Ishikawa (cell line): ENCODE results near the gene COG5.

ENCODE experiments used
- CEBPB ChIP-seq: IDR thresholded peaks from 2 replicates; pipeline ENCODE4 v1.6.1; 2012
- CREB1 ChIP-seq: IDR thresholded peaks from 2 replicates; pipeline ENCODE4 v1.6.1; 2012; ENCODE audit warnings: low read depth
- EGR1 ChIP-seq: IDR thresholded peaks from 2 replicates; pipeline ENCODE4 v1.6.1; 2012
- EP300 ChIP-seq: IDR thresholded peaks from 2 replicates; pipeline ENCODE4 v1.6.1; 2012; ENCODE audit warnings: borderline replicate concordance
- FOXM1 ChIP-seq: IDR thresholded peaks from 2 replicates; pipeline ENCODE4 v1.6.1; 2012; ENCODE audit warnings: low read depth, borderline replicate concordance
- RAD21 ChIP-seq: IDR thresholded peaks from 2 replicates; pipeline ENCODE4 v1.6.1; 2012; ENCODE audit warnings: low read depth
- TAF1 ChIP-seq: IDR thresholded peaks from 2 replicates; pipeline ENCODE4 v1.6.1; 2012; ENCODE audit warnings: low read depth, mild to moderate bottlenecking
- TCF12 ChIP-seq: IDR thresholded peaks from 2 replicates; pipeline ENCODE4 v1.6.1; 2012; ENCODE audit warnings: low read depth
- TEAD4 ChIP-seq: IDR thresholded peaks from 2 replicates; pipeline ENCODE4 v1.6.1; 2012
- YY1 ChIP-seq: IDR thresholded peaks from 2 replicates; pipeline ENCODE4 v1.6.1; 2012; ENCODE audit warnings: low read depth
- ZBTB7A ChIP-seq: IDR thresholded peaks from 2 replicates; pipeline ENCODE4 v1.6.1; 2012; ENCODE audit warnings: low read depth
- TF ChIP-seq, protein P1 (sequence below): IDR thresholded peaks from 2 replicates; pipeline ENCODE4 v1.6.1; 2012; ENCODE audit warnings: low read depth, mild to moderate bottlenecking
- TF ChIP-seq, protein P2 (sequence below): IDR thresholded peaks from 2 replicates; pipeline ENCODE4 v1.6.1; 2012

DNA sequence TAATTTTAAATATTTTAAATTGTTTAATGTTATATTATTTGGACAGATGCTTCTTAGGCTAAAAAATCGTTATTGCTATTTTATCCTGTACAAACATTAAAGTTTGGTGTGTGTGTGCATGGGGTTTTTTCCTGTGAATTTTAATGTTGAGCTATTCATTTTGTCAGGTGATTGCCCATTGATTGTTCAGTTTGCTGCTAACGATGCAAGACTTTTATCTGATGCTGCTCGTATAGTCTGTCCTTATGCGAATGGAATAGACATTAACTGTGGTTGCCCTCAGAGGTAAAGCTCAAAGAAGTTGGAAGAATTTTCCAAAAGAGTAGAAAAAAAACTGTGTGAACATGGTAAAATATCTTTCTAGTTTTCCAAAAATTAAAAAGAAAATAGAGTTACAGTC lies 9.8 kb upstream of the COG5 start:
- TF ChIP-seq, protein P1, sequence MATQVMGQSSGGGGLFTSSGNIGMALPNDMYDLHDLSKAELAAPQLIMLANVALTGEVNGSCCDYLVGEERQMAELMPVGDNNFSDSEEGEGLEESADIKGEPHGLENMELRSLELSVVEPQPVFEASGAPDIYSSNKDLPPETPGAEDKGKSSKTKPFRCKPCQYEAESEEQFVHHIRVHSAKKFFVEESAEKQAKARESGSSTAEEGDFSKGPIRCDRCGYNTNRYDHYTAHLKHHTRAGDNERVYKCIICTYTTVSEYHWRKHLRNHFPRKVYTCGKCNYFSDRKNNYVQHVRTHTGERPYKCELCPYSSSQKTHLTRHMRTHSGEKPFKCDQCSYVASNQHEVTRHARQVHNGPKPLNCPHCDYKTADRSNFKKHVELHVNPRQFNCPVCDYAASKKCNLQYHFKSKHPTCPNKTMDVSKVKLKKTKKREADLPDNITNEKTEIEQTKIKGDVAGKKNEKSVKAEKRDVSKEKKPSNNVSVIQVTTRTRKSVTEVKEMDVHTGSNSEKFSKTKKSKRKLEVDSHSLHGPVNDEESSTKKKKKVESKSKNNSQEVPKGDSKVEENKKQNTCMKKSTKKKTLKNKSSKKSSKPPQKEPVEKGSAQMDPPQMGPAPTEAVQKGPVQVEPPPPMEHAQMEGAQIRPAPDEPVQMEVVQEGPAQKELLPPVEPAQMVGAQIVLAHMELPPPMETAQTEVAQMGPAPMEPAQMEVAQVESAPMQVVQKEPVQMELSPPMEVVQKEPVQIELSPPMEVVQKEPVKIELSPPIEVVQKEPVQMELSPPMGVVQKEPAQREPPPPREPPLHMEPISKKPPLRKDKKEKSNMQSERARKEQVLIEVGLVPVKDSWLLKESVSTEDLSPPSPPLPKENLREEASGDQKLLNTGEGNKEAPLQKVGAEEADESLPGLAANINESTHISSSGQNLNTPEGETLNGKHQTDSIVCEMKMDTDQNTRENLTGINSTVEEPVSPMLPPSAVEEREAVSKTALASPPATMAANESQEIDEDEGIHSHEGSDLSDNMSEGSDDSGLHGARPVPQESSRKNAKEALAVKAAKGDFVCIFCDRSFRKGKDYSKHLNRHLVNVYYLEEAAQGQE: no peak
- no peak for TF ChIP-seq TAF1
- TF ChIP-seq TCF12: no peak
- TF ChIP-seq, protein P2, sequence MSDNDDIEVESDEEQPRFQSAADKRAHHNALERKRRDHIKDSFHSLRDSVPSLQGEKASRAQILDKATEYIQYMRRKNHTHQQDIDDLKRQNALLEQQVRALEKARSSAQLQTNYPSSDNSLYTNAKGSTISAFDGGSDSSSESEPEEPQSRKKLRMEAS: no peak
- no peak for TF ChIP-seq RAD21
- no peak for TF ChIP-seq CEBPB
- no peak for TF ChIP-seq FOXM1
- TF ChIP-seq EGR1: no peak
- TF ChIP-seq CREB1: no peak
- no peak for TF ChIP-seq EP300
- TF ChIP-seq TEAD4: no peak
- no peak for TF ChIP-seq ZBTB7A
- TF ChIP-seq YY1: no peak
